Kidney (tissue), 14 donors: Measurements from ENCODE around the gene RHOT2. TPM values are rescaled to one million over a fixed set of nuclear protein-coding genes. Genes with fewer than 3 reads are reported as not detected.

ENCODE experiments used
- DNase-seq, 5 donors: peaks; one replicate each; pipeline ENCODE4 v3.0.0-alpha.2; 2013 to 2020
- FAIRE-seq: peaks from 2 replicates; lab custom pipeline; 2012; peaks lifted over from hg19 to GRCh38; lab: Jason Lieb, UNC
- H3K27ac ChIP-seq, 2 donors: one replicate each; pipeline ENCODE4 v1.7.0; 2013; ENCODE audit warnings: low read depth in 2 of 2, low read length in 2 of 2, inconsistent platforms in 1 of 2
- H3K27me3 ChIP-seq: one replicate; pipeline ENCODE4 v1.7.1; 2013; ENCODE audit warnings: low read length, inconsistent platforms; ENCODE audit not compliant: control insufficient read depth, insufficient read depth
- H3K36me3 ChIP-seq, 3 donors: one replicate each; pipeline versions ENCODE4 v1.7.0 to v1.7.1; 2013; ENCODE audit warnings: low read length in 3 of 3, control low read depth in 1 of 3, inconsistent platforms in 1 of 3; ENCODE audit not compliant: insufficient read depth in 3 of 3, control insufficient read depth in 2 of 3
- H3K4me1 ChIP-seq, 3 donors: one replicate each; pipeline versions ENCODE4 v1.7.0 to v1.7.1; 2013; ENCODE audit warnings: low read length in 3 of 3, inconsistent platforms in 1 of 3, low read depth in 1 of 3; ENCODE audit not compliant: control insufficient read depth in 2 of 3, insufficient read depth in 2 of 3
- H3K4me3 ChIP-seq, 3 donors: one replicate each; pipeline versions ENCODE4 v1.7.0 to v1.8.1; 2013; ENCODE audit warnings: low read length in 3 of 3, control low read depth in 1 of 3, inconsistent platforms in 1 of 3
- H3K9ac ChIP-seq, 3 donors: one replicate each; pipeline versions ENCODE4 v1.7.0 to v1.7.1; 2013; ENCODE audit warnings: low read length in 3 of 3, control low read depth in 1 of 3, inconsistent platforms in 1 of 3
- H3K9me3 ChIP-seq, 3 donors: one replicate each; pipeline versions ENCODE4 v1.7.0 to v1.7.1; 2013; ENCODE audit warnings: low read length in 3 of 3, control low read depth in 1 of 3, inconsistent platforms in 1 of 3; ENCODE audit not compliant: control insufficient read depth in 2 of 3, insufficient read depth in 1 of 3
- CTCF ChIP-seq: IDR thresholded peaks from 3 replicates; pipeline ENCODE4 v1.5.1; 2012; ENCODE audit warnings: mild to moderate bottlenecking, moderate library complexity, borderline replicate concordance; ENCODE audit not compliant: insufficient read depth; ENCODE audit errors: extremely low read depth
- intact Hi-C: fragments of 100-400 bp; cut with DNase I; formaldehyde crosslinking; loops from one replicate; pipeline ENCODE4 v1.11.1; 2022
- polyA plus RNA-seq: library from polyadenylated mRNA; stranded (reverse); fragments of 350-450 nt; fragmentation: Illumina TruSeq; extraction: RNeasy Lipid Tissue Mini Kit (QIAGEN cat#74804); gene quantifications from one replicate; pipeline ENCODE4 v1.2.3, GENCODE V29; 2014; ENCODE audit warnings: low read depth, low replicate concordance; ENCODE audit not compliant: insufficient read depth
- total RNA-seq: library from RNA; stranded (reverse); fragmentation: NEBNext Ultra II Directional; extraction: Animal tissue kit (Norgen Biotek cat#: 25700); gene quantifications from one replicate; pipeline ENCODE4 v1.2.1, GENCODE V29; 2021
- donor health status: control.
- donor health status: control.
- donor health status: control.
- donor health status: control.
- donor health status: control.
- donor health status: DM: yes; HTN: yes; CAD: no.
- donor health status: Normal renal cell carcinoma (clear cell type).

RHOT2 gene
- total and polyA plus RNA-seq, 2 donors from 2014 or later, result 90.5 to 117 TPM

- Histone ChIP-seq H3K9ac (no peak overlapping the region), H3K27me3 (no peaks in the 10 kb centered on the region), H3K9me3 (no peaks in the 10 kb centered on the region), H3K4me3 (no peak overlapping the region), H3K4me1 (peaks cover 0 to 9% (median 0%) of the 10 kb centered on the region in 3 donors), H3K36me3 (peaks cover 0 to 12% (median 10%) of the 10 kb centered on the region in 3 donors), H3K27ac (no peak overlapping the region)
- intact Hi-C loops, result no loop called here
- no peak for FAIRE-seq
- no peak for TF ChIP-seq CTCF
- no peak for DNase-seq
Measured at GRCh38 chr16:674214-674881, 6.4 kb downstream of the RHOT2 start.

- FAIRE-seq (no peak), DNase-seq (peak in 4 of 5 donors; percentile 42 to 77 (median 58))
- intact Hi-C loops, result no loop called here
- Histone ChIP-seq H3K27me3 (no peaks in the 10 kb centered on the region), H3K9me3 (no peaks in the 10 kb centered on the region), H3K9ac (no peak within 1 kb of the TSS), H3K36me3 (peaks cover 0 to 10% (median 9%) of the 10 kb centered on the region in 3 donors), H3K27ac (no peak within 1 kb of the TSS), H3K4me3 (peak within 1 kb of the TSS in 1 of 3 donors; percentile 32), H3K4me1 (peaks cover 0 to 10% (median 0%) of the 10 kb centered on the region in 3 donors)
- no peak for TF ChIP-seq CTCF
Measured at GRCh38 chr16:674968-675883, 7.3 kb downstream of the RHOT2 start, which contains the start of gene RHBDL1. RHBDL1 (plus strand) TSS chr16:675671; CDS start chr16:675791, 120 bp downstream.

- Histone ChIP-seq H3K4me1 (peaks cover 0 to 13% (median under 1%) of the 10 kb centered on the region in 3 donors), H3K4me3 (no peak overlapping the region), H3K27ac (no peak overlapping the region), H3K9me3 (no peaks in the 10 kb centered on the region), H3K9ac (no peak overlapping the region), H3K36me3 (peaks cover 0 to 10% (median under 1%) of the 10 kb centered on the region in 3 donors), H3K27me3 (no peaks in the 10 kb centered on the region)
- no peak for DNase-seq
- FAIRE-seq, result no peak
- intact Hi-C loops, result no loop called here
- TF ChIP-seq CTCF, result no peak
Measured at GRCh38 chr16:675884-676564, 8.1 kb downstream of the RHOT2 start.
